Measurements from ENCODE around the gene RECQL.

DNA sequence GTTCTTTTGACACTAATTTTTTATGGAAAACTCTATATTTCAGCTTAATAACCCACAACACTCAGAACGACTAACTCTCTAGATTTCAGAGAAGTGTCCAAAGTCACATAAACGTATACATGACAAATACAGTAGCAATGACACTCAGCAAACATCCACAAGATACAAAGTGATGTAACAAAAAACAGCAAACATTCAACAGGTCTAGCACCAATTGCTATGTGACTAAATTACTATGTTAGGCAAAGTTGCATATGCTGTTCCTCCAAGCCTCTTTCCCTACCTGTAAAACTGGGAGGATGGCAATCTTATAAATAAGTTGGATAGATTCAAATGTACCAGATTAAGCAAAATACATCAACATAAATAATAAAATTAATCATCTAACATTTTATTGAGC is 1.7 kb downstream of the RECQL start:
- no peak for TF ChIP-seq EZH2 (IDR thresholded peaks at IDR 0.05; ENCODE audit: insufficient read depth, low read length)
- TF ChIP-seq, protein P1, sequence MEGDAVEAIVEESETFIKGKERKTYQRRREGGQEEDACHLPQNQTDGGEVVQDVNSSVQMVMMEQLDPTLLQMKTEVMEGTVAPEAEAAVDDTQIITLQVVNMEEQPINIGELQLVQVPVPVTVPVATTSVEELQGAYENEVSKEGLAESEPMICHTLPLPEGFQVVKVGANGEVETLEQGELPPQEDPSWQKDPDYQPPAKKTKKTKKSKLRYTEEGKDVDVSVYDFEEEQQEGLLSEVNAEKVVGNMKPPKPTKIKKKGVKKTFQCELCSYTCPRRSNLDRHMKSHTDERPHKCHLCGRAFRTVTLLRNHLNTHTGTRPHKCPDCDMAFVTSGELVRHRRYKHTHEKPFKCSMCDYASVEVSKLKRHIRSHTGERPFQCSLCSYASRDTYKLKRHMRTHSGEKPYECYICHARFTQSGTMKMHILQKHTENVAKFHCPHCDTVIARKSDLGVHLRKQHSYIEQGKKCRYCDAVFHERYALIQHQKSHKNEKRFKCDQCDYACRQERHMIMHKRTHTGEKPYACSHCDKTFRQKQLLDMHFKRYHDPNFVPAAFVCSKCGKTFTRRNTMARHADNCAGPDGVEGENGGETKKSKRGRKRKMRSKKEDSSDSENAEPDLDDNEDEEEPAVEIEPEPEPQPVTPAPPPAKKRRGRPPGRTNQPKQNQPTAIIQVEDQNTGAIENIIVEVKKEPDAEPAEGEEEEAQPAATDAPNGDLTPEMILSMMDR (IDR thresholded peaks at IDR 0.05; ENCODE audit: insufficient read depth, low read depth, low read length) = no peak

Data from astrocyte (in vitro differentiated cells and primary cell).